ENCODE data around the gene CSF1.

GRCh38 chr1:109924316-109924715, 13.7 kb downstream of the CSF1 start:
- TF ChIP-seq YY1 (IDR thresholded peaks at IDR 0.05; ENCODE audit: insufficient read depth, insufficient read length) (no peak), ZNF274 (IDR thresholded peaks at IDR 0.05; ENCODE audit: low read depth, low read length) (no peak), SUZ12 (IDR thresholded peaks at IDR 0.05; ENCODE audit: extremely low read depth, insufficient read depth, insufficient read length) (no peak)
